A549 (cell line): ENCODE measurements around the gene TESK2. TPM values are rescaled to one million over a fixed set of nuclear protein-coding genes. Genes with fewer than 3 reads are reported as not detected.

Experiments
- ATAC-seq, 2 experiments: fragments of 200-7000 bp in 1 of 2; fragments of >200 bp in 1 of 2; cut with Nextera tagmentation in 1 of 2; cut with Tn5 transposase in 1 of 2; 3 replicates each; pipeline versions ENCODE4 v1.8.0 to v1.9.1; 2018 to 2020; ENCODE audit warnings: mild to moderate bottlenecking in 1 of 2, moderate library complexity in 1 of 2
- CTCF ChIA-PET: fragments of 300-600 bp; sonication (Branson Sonifier 250); formaldehyde crosslinking; extraction: SDS; loops from one replicate; lab custom pipeline; 2021; ENCODE audit warnings: antibody characterized with exemption, inconsistent platforms; lab: Yijun Ruan, JAX
- POLR2A ChIA-PET: fragments of 350-600 bp; formaldehyde crosslinking; extraction: SDS; loops from one replicate; lab custom pipeline; 2021; ENCODE audit warnings: antibody characterized with exemption, inconsistent platforms; lab: Yijun Ruan, JAX
- DNase-seq, 2 experiments: peaks; one replicate each; pipeline versions ENCODE4 v3.0.0 to v3.0.0-alpha.2; 2011 to 2016; ENCODE audit warnings: low read depth in 1 of 2, low spot score in 1 of 2
- FAIRE-seq: peaks from 2 replicates; lab custom pipeline; 2011; peaks lifted over from hg19 to GRCh38; lab: Jason Lieb, UNC
- H3K27ac ChIP-seq, 2 experiments: fragments of >200 bp; sonication (Bioruptor Twin); formaldehyde crosslinking; 3 replicates each; pipeline ENCODE4 v1.5.1; 2016 to 2017
- H3K4me1 ChIP-seq: fragments of >200 bp; sonication (Bioruptor Twin); formaldehyde crosslinking; 3 replicates; pipeline ENCODE4 v1.6.1; 2016
- H3K4me2 ChIP-seq: fragments of >200 bp; sonication (Bioruptor Twin); formaldehyde crosslinking; 3 replicates; pipeline ENCODE4 v1.6.1; 2016
- H3K4me3 ChIP-seq: fragments of >200 bp; sonication (Bioruptor Twin); formaldehyde crosslinking; 3 replicates; pipeline ENCODE4 v1.5.1; 2016
- H3K9me3 ChIP-seq: fragments of >200 bp; sonication (Bioruptor Twin); formaldehyde crosslinking; 3 replicates; pipeline ENCODE4 v1.6.1; 2016
- CHD4 ChIP-seq: fragments of 200-600 bp; sonication (generic); IDR thresholded peaks from 2 replicates; pipeline ENCODE4 v1.6.1; 2016; ENCODE audit warnings: antibody characterized with exemption, mild to moderate bottlenecking, borderline replicate concordance
- EHF ChIP-seq: fragments of 250-450 bp; sonication (Bioruptor Pico); IDR thresholded peaks from 2 replicates; pipeline ENCODE4 v1.5.0; 2020; ENCODE audit warnings: mild to moderate bottlenecking
- FOSB ChIP-seq: fragments of 250-450 bp; sonication (Bioruptor Pico); IDR thresholded peaks from 2 replicates; pipeline ENCODE4 v1.5.0; 2020; ENCODE audit warnings: mild to moderate bottlenecking, moderate library complexity
- FOSL2 ChIP-seq, 2 experiments: fragments of 450-650 bp in 1 of 2; fragments of >200 bp in 1 of 2; sonication (Bioruptor Twin) in 1 of 2; formaldehyde crosslinking; IDR thresholded peaks; 2 replicates each; pipeline versions ENCODE4 v1.5.0 to v1.6.1; 2016 to 2020; ENCODE audit warnings: mild to moderate bottlenecking in 1 of 2, moderate library complexity in 1 of 2
- HOXB5 ChIP-seq: fragments of 250-450 bp; sonication (Bioruptor Pico); IDR thresholded peaks from 2 replicates; pipeline ENCODE4 v1.5.0; 2020; ENCODE audit warnings: mild to moderate bottlenecking, moderate library complexity
- KDM1A ChIP-seq: fragments of 200-600 bp; sonication (generic); IDR thresholded peaks from 2 replicates; pipeline ENCODE4 v1.6.1; 2016; ENCODE audit warnings: low read depth, mild to moderate bottlenecking
- MYC ChIP-seq: IDR thresholded peaks from 2 replicates; pipeline ENCODE4 v1.6.1; 2012; ENCODE audit warnings: mild to moderate bottlenecking, inconsistent platforms, low read length, improper control_type of control experiment, borderline replicate concordance
- NR3C1 ChIP-seq: fragments of >200 bp; sonication (Bioruptor Twin); formaldehyde crosslinking; IDR thresholded peaks from 3 replicates; pipeline ENCODE4 v1.6.1; 2017
- PHF8 ChIP-seq: fragments of 200-600 bp; sonication (generic); IDR thresholded peaks from 2 replicates; pipeline ENCODE4 v1.6.1; 2016; ENCODE audit warnings: low read depth, mild to moderate bottlenecking, antibody characterized with exemption, moderate library complexity, borderline replicate concordance
- RAD21 ChIP-seq, 2 experiments: fragments of >200 bp in 1 of 2; sonication (Bioruptor Twin) in 1 of 2; formaldehyde crosslinking in 1 of 2; IDR thresholded peaks in 1 of 2; conservative IDR thresholded peaks in 1 of 2; 2 replicates in 1 of 2; 3 replicates in 1 of 2; pipeline ENCODE4 v1.6.1; 2012 to 2018; ENCODE audit warnings: inconsistent platforms in 1 of 2
- RARB ChIP-seq: fragments of 250-450 bp; sonication (Bioruptor Pico); IDR thresholded peaks from 2 replicates; pipeline ENCODE4 v1.8.0; 2021; ENCODE audit warnings: mild to moderate bottlenecking, moderate library complexity
- RFX5 ChIP-seq: fragments of 450-650 bp; IDR thresholded peaks from 2 replicates; pipeline ENCODE4 v1.7.1; 2014; ENCODE audit warnings: antibody characterized with exemption, mild to moderate bottlenecking, moderate library complexity
- SMC3 ChIP-seq: fragments of >200 bp; sonication (Bioruptor Twin); formaldehyde crosslinking; IDR thresholded peaks from 3 replicates; pipeline ENCODE4 v1.6.1; 2018; ENCODE audit warnings: inconsistent platforms
- ZNF302 ChIP-seq: fragments of 250-450 bp; sonication (Bioruptor Pico); IDR thresholded peaks from 2 replicates; pipeline ENCODE4 v1.9.0; 2021; ENCODE audit warnings: inconsistent platforms, mild to moderate bottlenecking, moderate library complexity
- WGBS: methylation state at CpG from one replicate; pipeline ENCODE4 v1.1.6; 2017; ENCODE audit errors: missing lambda C conversion rate; 5-methylcytosine and 5-hydroxymethylcytosine counted together
- polyA plus RNA-seq, 4 experiments: library from polyadenylated mRNA; depleted of rRNA in 3 of 4; stranded (reverse); fragments of >200 nt; fragmentation: RNase III in 1 of 4; extraction: RNeasy Plus Mini Kit Qiagen cat#74134 plus additional on column Dnase treatment in 1 of 4; gene quantifications; 2 replicates in 3 of 4; 3 replicates in 1 of 4; pipeline ENCODE4 v1.2.3, GENCODE V29; 2011 to 2017
- TF ChIP-seq, protein P1 (sequence below): IDR thresholded peaks from 2 replicates; pipeline ENCODE4 v1.6.1; 2012
- TF ChIP-seq, protein P2 (sequence below): fragments of 450-650 bp; IDR thresholded peaks from 2 replicates; pipeline ENCODE4 v1.6.1; 2014; ENCODE audit warnings: antibody characterized with exemption
- TF ChIP-seq, protein P3 (sequence below): fragments of 200-600 bp; sonication (generic); IDR thresholded peaks from 2 replicates; pipeline ENCODE4 v1.6.1; 2016; ENCODE audit warnings: antibody characterized with exemption, mild to moderate bottlenecking, moderate library complexity
- TF ChIP-seq, protein P4 (sequence below): fragments of >200 bp; sonication (Bioruptor Twin); formaldehyde crosslinking; IDR thresholded peaks from 3 replicates; pipeline ENCODE4 v1.5.1; 2016

TESK2 gene
- polyA plus RNA-seq, 2 of the 4 experiments (the other 2 are of a cell fraction): 0.22 to 0.48 TPM

DNA sequence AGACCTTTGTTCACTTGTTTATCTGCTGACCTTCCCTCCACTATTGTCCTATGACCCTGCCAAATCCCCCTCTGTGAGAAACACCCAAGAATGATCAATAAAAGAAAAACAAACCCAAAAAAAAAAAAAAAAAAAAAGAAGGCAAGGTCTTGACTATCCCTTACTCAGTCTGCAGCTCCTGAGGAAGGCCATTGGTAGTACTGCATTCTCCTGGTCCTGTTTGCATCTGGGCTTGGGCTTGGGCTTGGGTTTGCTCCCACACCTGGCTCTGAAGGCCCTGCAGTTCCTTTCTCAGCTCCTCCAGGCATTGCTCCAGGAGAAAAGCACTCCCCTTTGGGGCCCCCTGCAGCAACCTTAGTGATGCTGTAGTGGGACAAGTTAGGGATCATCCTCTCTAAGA lies 7.3 kb upstream of the TESK2 start:
- DNase-seq (no peak), FAIRE-seq (no peak), ATAC-seq (no peak)
- H3K4me3 ChIP-seq: no peak overlapping the region
- CTCF ChIA-PET: interaction anchor here (1.0 to 4.0 kb wide), 4 partner anchors 72 to 712 kb away, joined by 5 to 16 read pairs (median 9); no protein-coding TSS in a partner anchor
- POLR2A ChIA-PET: no interaction called here
- TF ChIP-seq, protein P1, sequence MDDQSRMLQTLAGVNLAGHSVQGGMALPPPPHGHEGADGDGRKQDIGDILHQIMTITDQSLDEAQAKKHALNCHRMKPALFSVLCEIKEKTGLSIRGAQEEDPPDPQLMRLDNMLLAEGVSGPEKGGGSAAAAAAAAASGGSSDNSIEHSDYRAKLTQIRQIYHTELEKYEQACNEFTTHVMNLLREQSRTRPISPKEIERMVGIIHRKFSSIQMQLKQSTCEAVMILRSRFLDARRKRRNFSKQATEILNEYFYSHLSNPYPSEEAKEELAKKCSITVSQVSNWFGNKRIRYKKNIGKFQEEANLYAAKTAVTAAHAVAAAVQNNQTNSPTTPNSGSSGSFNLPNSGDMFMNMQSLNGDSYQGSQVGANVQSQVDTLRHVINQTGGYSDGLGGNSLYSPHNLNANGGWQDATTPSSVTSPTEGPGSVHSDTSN: no peak
- no peak for TF ChIP-seq KDM1A
- no peak for TF ChIP-seq NR3C1
- TF ChIP-seq ZNF302 (CRISPR knock-in tag): no peak
- TF ChIP-seq, protein P2, sequence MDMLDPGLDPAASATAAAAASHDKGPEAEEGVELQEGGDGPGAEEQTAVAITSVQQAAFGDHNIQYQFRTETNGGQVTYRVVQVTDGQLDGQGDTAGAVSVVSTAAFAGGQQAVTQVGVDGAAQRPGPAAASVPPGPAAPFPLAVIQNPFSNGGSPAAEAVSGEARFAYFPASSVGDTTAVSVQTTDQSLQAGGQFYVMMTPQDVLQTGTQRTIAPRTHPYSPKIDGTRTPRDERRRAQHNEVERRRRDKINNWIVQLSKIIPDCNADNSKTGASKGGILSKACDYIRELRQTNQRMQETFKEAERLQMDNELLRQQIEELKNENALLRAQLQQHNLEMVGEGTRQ: no peak
- no peak for TF ChIP-seq RFX5
- no peak for TF ChIP-seq EHF (CRISPR knock-in tag)
- no peak for TF ChIP-seq MYC
- TF ChIP-seq RARB (CRISPR knock-in tag): no peak
- no peak for TF ChIP-seq HOXB5 (CRISPR knock-in tag)
- no peak for TF ChIP-seq FOSL2 (IDR thresholded peaks at IDR 0.05)
- no peak for TF ChIP-seq FOSL2 (CRISPR knock-in tag; IDR thresholded peaks at IDR 0.05)
- no peak for TF ChIP-seq FOSB (CRISPR knock-in tag)
- TF ChIP-seq CHD4: no peak
- TF ChIP-seq PHF8: no peak
- TF ChIP-seq, protein P3, sequence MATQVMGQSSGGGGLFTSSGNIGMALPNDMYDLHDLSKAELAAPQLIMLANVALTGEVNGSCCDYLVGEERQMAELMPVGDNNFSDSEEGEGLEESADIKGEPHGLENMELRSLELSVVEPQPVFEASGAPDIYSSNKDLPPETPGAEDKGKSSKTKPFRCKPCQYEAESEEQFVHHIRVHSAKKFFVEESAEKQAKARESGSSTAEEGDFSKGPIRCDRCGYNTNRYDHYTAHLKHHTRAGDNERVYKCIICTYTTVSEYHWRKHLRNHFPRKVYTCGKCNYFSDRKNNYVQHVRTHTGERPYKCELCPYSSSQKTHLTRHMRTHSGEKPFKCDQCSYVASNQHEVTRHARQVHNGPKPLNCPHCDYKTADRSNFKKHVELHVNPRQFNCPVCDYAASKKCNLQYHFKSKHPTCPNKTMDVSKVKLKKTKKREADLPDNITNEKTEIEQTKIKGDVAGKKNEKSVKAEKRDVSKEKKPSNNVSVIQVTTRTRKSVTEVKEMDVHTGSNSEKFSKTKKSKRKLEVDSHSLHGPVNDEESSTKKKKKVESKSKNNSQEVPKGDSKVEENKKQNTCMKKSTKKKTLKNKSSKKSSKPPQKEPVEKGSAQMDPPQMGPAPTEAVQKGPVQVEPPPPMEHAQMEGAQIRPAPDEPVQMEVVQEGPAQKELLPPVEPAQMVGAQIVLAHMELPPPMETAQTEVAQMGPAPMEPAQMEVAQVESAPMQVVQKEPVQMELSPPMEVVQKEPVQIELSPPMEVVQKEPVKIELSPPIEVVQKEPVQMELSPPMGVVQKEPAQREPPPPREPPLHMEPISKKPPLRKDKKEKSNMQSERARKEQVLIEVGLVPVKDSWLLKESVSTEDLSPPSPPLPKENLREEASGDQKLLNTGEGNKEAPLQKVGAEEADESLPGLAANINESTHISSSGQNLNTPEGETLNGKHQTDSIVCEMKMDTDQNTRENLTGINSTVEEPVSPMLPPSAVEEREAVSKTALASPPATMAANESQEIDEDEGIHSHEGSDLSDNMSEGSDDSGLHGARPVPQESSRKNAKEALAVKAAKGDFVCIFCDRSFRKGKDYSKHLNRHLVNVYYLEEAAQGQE: no peak
- no peaks in the 10 kb centered on the region for H3K9me3 ChIP-seq
- no peak overlapping the region for H3K27ac ChIP-seq
- no peak overlapping the region for H3K4me2 ChIP-seq
- peaks cover 25% of the 10 kb centered on the region for H3K4me1 ChIP-seq

DNA sequence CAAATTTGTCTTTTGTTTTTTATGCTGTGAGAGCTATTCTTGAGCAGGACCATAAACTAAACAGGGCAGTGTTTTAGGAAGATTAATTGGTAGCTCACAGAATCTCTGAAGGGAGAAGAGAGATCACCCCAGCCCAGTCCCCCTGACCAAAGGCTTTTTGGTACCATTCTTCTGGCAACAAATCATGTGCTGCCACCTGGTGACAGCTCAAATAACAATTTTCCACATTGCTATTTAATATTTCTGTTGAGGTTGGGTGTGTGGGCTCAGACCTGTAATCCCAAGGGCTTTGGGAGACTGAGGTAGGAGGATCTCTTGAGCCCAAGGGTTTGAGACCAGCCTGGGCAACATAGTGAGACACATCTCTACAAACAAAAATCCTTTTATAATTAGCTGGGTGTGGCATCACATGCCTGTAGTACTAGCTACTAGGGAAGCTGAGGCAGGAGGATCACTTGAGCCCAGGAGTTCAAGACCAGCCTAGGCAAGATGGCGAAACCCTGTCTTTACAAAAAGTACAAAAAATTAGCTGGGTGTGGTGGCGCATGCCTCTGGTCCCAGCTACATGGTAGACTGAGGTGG lies 2.2 kb upstream of the TESK2 start:
- Histone ChIP-seq H3K4me3 (no peak overlapping the region), H3K9me3 (no peaks in the 10 kb centered on the region), H3K27ac (no peak overlapping the region), H3K4me1 (no peaks in the 10 kb centered on the region; the same call in 2 of the 3 replicates), H3K4me2 (no peak overlapping the region)
- 14% methylated on average over 2 of the region's 2 CpGs for WGBS
- TF ChIP-seq SMC3 (peak; percentile 78), RAD21 (conservative IDR thresholded peaks at IDR 0.05 in 1 of 2, IDR thresholded peaks at IDR 0.05 in 1 of 2) (peak; percentile 73 to 78)
- TF ChIP-seq, protein P1: no peak
- TF ChIP-seq, protein P4, sequence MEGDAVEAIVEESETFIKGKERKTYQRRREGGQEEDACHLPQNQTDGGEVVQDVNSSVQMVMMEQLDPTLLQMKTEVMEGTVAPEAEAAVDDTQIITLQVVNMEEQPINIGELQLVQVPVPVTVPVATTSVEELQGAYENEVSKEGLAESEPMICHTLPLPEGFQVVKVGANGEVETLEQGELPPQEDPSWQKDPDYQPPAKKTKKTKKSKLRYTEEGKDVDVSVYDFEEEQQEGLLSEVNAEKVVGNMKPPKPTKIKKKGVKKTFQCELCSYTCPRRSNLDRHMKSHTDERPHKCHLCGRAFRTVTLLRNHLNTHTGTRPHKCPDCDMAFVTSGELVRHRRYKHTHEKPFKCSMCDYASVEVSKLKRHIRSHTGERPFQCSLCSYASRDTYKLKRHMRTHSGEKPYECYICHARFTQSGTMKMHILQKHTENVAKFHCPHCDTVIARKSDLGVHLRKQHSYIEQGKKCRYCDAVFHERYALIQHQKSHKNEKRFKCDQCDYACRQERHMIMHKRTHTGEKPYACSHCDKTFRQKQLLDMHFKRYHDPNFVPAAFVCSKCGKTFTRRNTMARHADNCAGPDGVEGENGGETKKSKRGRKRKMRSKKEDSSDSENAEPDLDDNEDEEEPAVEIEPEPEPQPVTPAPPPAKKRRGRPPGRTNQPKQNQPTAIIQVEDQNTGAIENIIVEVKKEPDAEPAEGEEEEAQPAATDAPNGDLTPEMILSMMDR: peak; percentile 67
- DNase-seq (peak in 1 of 2 experiments; percentile 53), FAIRE-seq (no peak), ATAC-seq (no peak)
- CTCF ChIA-PET: interaction anchor here (0.6 to 8.0 kb wide), 40 partner anchors 10 to 781 kb away, joined by 3 to 157 read pairs (median 4); partner anchors contain the start of genes MUTYH, PRDX1, TOE1 and UROD
- POLR2A ChIA-PET: interaction anchor here (0.5 to 1.0 kb wide), 2 partner anchors 13 to 29 kb away, joined by 3 to 6 read pairs; partner anchors contain the start of gene PRDX1
